Heart left ventricle (tissue), 16 donors: Measurements from ENCODE around the gene FNDC3B. TPM values are rescaled to one million over a fixed set of nuclear protein-coding genes. Genes with fewer than 3 reads are reported as not detected.

ENCODE experiments used
- ATAC-seq, 4 donors: fragments of 200-7000 bp; cut with Tn5 transposase; one replicate each; pipeline ENCODE4 v1.9.1; 2020 to 2022; ENCODE audit warnings: moderate library complexity in 4 of 4, mild to moderate bottlenecking in 3 of 4, moderate number of reproducible peaks in 1 of 4
- DNase-seq, 5 donors: peaks; one replicate each; pipeline ENCODE4 v3.0.0-alpha.2; 2020
- H3K27ac ChIP-seq, 12 donors: fragments of 200-600 bp; sonication (generic) in 4 of 12; one replicate each; pipeline versions ENCODE4 v1.5.0 to v1.8.0; 2016 to 2022; ENCODE audit warnings: mild to moderate bottlenecking in 2 of 12
- H3K27me3 ChIP-seq, 9 donors: fragments of 200-600 bp; sonication (generic) in 2 of 9; one replicate each; pipeline versions ENCODE4 v1.5.1 to v1.8.0; 2016 to 2022; ENCODE audit warnings: mild to moderate bottlenecking in 3 of 9
- H3K36me3 ChIP-seq, 9 donors: fragments of 200-600 bp; sonication (generic) in 2 of 9; one replicate each; pipeline versions ENCODE4 v1.5.0 to v1.8.0; 2018 to 2022; ENCODE audit warnings: mild to moderate bottlenecking in 2 of 9
- H3K4me1 ChIP-seq, 12 donors: fragments of 200-600 bp; sonication (generic) in 4 of 12; one replicate each; pipeline versions ENCODE4 v1.5.0 to v1.8.0; 2016 to 2022; ENCODE audit warnings: mild to moderate bottlenecking in 3 of 12
- H3K4me3 ChIP-seq, 12 donors: fragments of 200-600 bp; sonication (generic) in 4 of 12; one replicate each; pipeline versions ENCODE4 v1.5.0 to v1.8.0; 2017 to 2022; ENCODE audit warnings: mild to moderate bottlenecking in 9 of 12, moderate library complexity in 4 of 12
- H3K9me3 ChIP-seq, 12 donors: fragments of 200-600 bp; sonication (generic) in 4 of 12; one replicate each; pipeline versions ENCODE4 v1.5.0 to v1.8.0; 2016 to 2022; ENCODE audit warnings: mild to moderate bottlenecking in 1 of 12
- CTCF ChIP-seq, 12 donors: fragments of 200-600 bp; sonication (generic) in 4 of 12; IDR thresholded peaks; one replicate each; pipeline versions ENCODE4 v1.5.0 to v1.8.0; 2018 to 2022; ENCODE audit warnings: antibody characterized with exemption in 12 of 12, mild to moderate bottlenecking in 5 of 12
- POLR2A ChIP-seq, 2 donors: fragments of 450-650 bp; IDR thresholded peaks; one replicate each; pipeline ENCODE4 v1.6.1; 2017; ENCODE audit warnings: antibody characterized with exemption in 2 of 2, mild to moderate bottlenecking in 2 of 2, moderate library complexity in 2 of 2
- WGBS, 4 donors: extraction: QIAGEN DNeasy Blood & Tissue Kit in 2 of 4; methylation state at CpG; one replicate each; pipeline versions ENCODE4 v1.1.5 to v1.1.7; 2013 to 2018; 5-methylcytosine and 5-hydroxymethylcytosine counted together
- intact Hi-C, 10 donors: fragments of 100-400 bp; cut with DNase I; formaldehyde crosslinking; loops; one replicate each; pipeline versions ENCODE4 v1.11.1 to v1.14.2; 2022
- polyA plus RNA-seq, 2 donors: library from polyadenylated mRNA; stranded (reverse); fragments of 200-250 nt; gene quantifications; one replicate each; pipeline ENCODE4 v1.2.3, GENCODE V29; 2013
- total RNA-seq, 9 donors: library from RNA; depleted of rRNA in 2 of 9; stranded (reverse); fragments of >200 nt in 2 of 9; fragmentation: NEBNext Ultra II Directional in 3 of 9; extraction: Animal tissue kit (Norgen Biotek cat#: 25700) in 3 of 9; gene quantifications; one replicate each; pipeline versions ENCODE4 v1.1.0 to v1.2.4, GENCODE V29; 2016 to 2023
- donor health status: ischemic (EF 13 %, LVEDD 7.1; RV severe dilation, severe dysfunction).
- donor health status: healthy with polysubstance abuse.
- donor health status: DM: no; HTN: yes; CAD: no.
- donor health status: DM: no; HTN: no; CAD: no.
- donor health status: ischemic (EF 25% LVEDD 6.9; RV normal size, moderate dysfunction).
- donor health status: ischemic (EF 25% LVEDD 5.7; RV mildly dilated, moderate dysfunction).
- donor health status: healthy.
- donor health status: DM: yes; HTN: yes; CAD: no.
- donor health status: ischemic (EF 35%, LVEDD 5.7; RV mildly dilated, moderate dysfunction).
- donor health status: nonischemic (EF 11% LVEDD 7.7; RV severe dilation, severe dysfunction).
- donor health status: DM: yes; HTN: yes; CAD: no.
- donor health status: PGD.
- donor health status: ischemic (EF 29% LVEDD 5.4; RV normal size, mild dysfunction).
- donor health status: nonischemic (EF 23%, LVEDD 6.1; RV moderate dilation, normal function).

The FNDC3B gene
- total and polyA plus RNA-seq, 11 donors, result 9.4 to 113 (median 68.2) TPM

- TF ChIP-seq CTCF (IDR thresholded peaks at IDR 0.05), result no peak
- no peak for TF ChIP-seq POLR2A (IDR thresholded peaks at IDR 0.05)
- no peaks in the 10 kb centered on the region for H3K27me3 ChIP-seq
- intact Hi-C loops, result no loop called here
- H3K27ac ChIP-seq, result no peak overlapping the region
- ATAC-seq (no peak), DNase-seq (no peak)
- no peaks in the 10 kb centered on the region for H3K36me3 ChIP-seq
- no peaks in the 10 kb centered on the region for H3K9me3 ChIP-seq
- 80 to 93% (median 90%) methylated on average over 2 of the region's 2 CpGs for WGBS, 4 donors
- peaks cover 3 to 98% (median 61%) of the 10 kb centered on the region in 12 donors for H3K4me1 ChIP-seq
- no peak overlapping the region for H3K4me3 ChIP-seq
Measured at GRCh38 chr3:172177803-172178316, 138.5 kb downstream of the FNDC3B start.

- H3K9me3 ChIP-seq, result no peaks in the 10 kb centered on the region
- no peaks in the 10 kb centered on the region for H3K27me3 ChIP-seq
- ATAC-seq (peak in 1 of 4 donors; percentile 10), DNase-seq (no peak)
- no peaks in the 10 kb centered on the region for H3K36me3 ChIP-seq
- 77 to 89% (median 82%) methylated on average over 5 of the region's 5 CpGs for WGBS, 4 donors
- intact Hi-C loops, result no loop called here
- no peak overlapping the region for H3K4me3 ChIP-seq
- H3K4me1 ChIP-seq, result peaks cover 3 to 92% (median 58%) of the 10 kb centered on the region in 12 donors
- no peak for TF ChIP-seq CTCF (IDR thresholded peaks at IDR 0.05)
- no peak for TF ChIP-seq POLR2A (IDR thresholded peaks at IDR 0.05)
- H3K27ac ChIP-seq, result no peak overlapping the region
Measured at GRCh38 chr3:172179680-172180399, 140.5 kb downstream of the FNDC3B start.

GRCh38 chr3:172180473-172180872, 141.1 kb downstream of the FNDC3B start:
- Histone ChIP-seq H3K36me3 (no peaks in the 10 kb centered on the region), H3K4me3 (no peak overlapping the region), H3K27ac (no peak overlapping the region), H3K9me3 (no peaks in the 10 kb centered on the region), H3K27me3 (no peaks in the 10 kb centered on the region), H3K4me1 (peaks cover 3 to 89% (median 58%) of the 10 kb centered on the region in 12 donors)
- 82 to 94% (median 89%) methylated on average over 2 of the region's 2 CpGs for WGBS, 4 donors
- TF ChIP-seq POLR2A (IDR thresholded peaks at IDR 0.05), result no peak
- intact Hi-C loops, result no loop called here
- ATAC-seq, result no peak
- DNase-seq, result no peak

- Histone ChIP-seq H3K9me3 (no peaks in the 10 kb centered on the region), H3K27me3 (no peaks in the 10 kb centered on the region), H3K4me1 (peaks cover 3 to 84% (median 44%) of the 10 kb centered on the region in 12 donors), H3K4me3 (no peak overlapping the region), H3K27ac (peak overlapping the region in 3 of 12 donors; percentile 2 to 17 (median 14)), H3K36me3 (no peaks in the 10 kb centered on the region)
- ATAC-seq (peak in 3 of 4 donors; percentile 62 to 73 (median 70)), DNase-seq (no peak)
- intact Hi-C loops, result no loop called here
- TF ChIP-seq POLR2A (IDR thresholded peaks at IDR 0.05) (no peak), CTCF (IDR thresholded peaks at IDR 0.05) (no peak)
- 42 to 59% (median 44%) methylated on average over 6 of the region's 6 CpGs for WGBS, 4 donors
Measured at GRCh38 chr3:172181932-172182586, 142.7 kb downstream of the FNDC3B start.
